HG02852 (cell line): ENCODE measurements around the gene ATP2B2.

Experiments
- ATAC-seq: cut with Tn5 transposase; IDR thresholded peaks from one replicate; pipeline ENCODE4 v1.9.1; 2021; ENCODE audit warnings: mild to moderate bottlenecking, moderate library complexity; ENCODE audit not compliant: unreplicated experiment

ATP2B2 gene

GRCh38 chr3:10530241-10530640, 24.9 kb upstream of the ATP2B2 start:
- no peak for ATAC-seq

GRCh38 chr3:10529809-10530208, 24.4 kb upstream of the ATP2B2 start:
- ATAC-seq: no peak

- ATAC-seq: no peak
Measured at GRCh38 chr3:10528046-10528445, 22.7 kb upstream of the ATP2B2 start.

- ATAC-seq: no peak
Measured at GRCh38 chr3:10527295-10528001, 22.1 kb upstream of the ATP2B2 start.

GRCh38 chr3:10526366-10526765, 21.0 kb upstream of the ATP2B2 start:
- no peak for ATAC-seq

GRCh38 chr3:10524799-10525301, 19.5 kb upstream of the ATP2B2 start:
- ATAC-seq: no peak

- ATAC-seq: no peak
Measured at GRCh38 chr3:10524270-10524669, 18.9 kb upstream of the ATP2B2 start.

- ATAC-seq: no peak
Measured at GRCh38 chr3:10523561-10523960, 18.2 kb upstream of the ATP2B2 start.

- no peak for ATAC-seq
Measured at GRCh38 chr3:10522646-10523303, 17.4 kb upstream of the ATP2B2 start.

- no peak for ATAC-seq
Measured at GRCh38 chr3:10521772-10522441, 16.5 kb upstream of the ATP2B2 start.

GRCh38 chr3:10520072-10520471, 14.7 kb upstream of the ATP2B2 start:
- no peak for ATAC-seq

- no peak for ATAC-seq
Measured at GRCh38 chr3:10519236-10519635, 13.8 kb upstream of the ATP2B2 start.

- no peak for ATAC-seq
Measured at GRCh38 chr3:10518506-10519150, 13.2 kb upstream of the ATP2B2 start.

GRCh38 chr3:10517627-10518026, 12.2 kb upstream of the ATP2B2 start:
- no peak for ATAC-seq

- ATAC-seq: no peak
Measured at GRCh38 chr3:10516544-10517452, 11.4 kb upstream of the ATP2B2 start.

- no peak for ATAC-seq
Measured at GRCh38 chr3:10515884-10516495, 10.6 kb upstream of the ATP2B2 start.

- no peak for ATAC-seq
Measured at GRCh38 chr3:10515396-10515795, 10.0 kb upstream of the ATP2B2 start.

- no peak for ATAC-seq
Measured at GRCh38 chr3:10514407-10515069, 9.2 kb upstream of the ATP2B2 start.

GRCh38 chr3:10513306-10513705, 7.9 kb upstream of the ATP2B2 start:
- no peak for ATAC-seq
